Retina (tissue), 1 donor: ENCODE data around the gene DNAJC30.
"Not testable (repeated sequence)": the region's sequence is repeated elsewhere in the genome, so short reads cannot be mapped to it uniquely, and the experiment has no call there.

Source experiments
- DNase-seq: peaks from one replicate; pipeline ENCODE4 v3.0.0-alpha.2; 2016

The DNAJC30 gene

DNA sequence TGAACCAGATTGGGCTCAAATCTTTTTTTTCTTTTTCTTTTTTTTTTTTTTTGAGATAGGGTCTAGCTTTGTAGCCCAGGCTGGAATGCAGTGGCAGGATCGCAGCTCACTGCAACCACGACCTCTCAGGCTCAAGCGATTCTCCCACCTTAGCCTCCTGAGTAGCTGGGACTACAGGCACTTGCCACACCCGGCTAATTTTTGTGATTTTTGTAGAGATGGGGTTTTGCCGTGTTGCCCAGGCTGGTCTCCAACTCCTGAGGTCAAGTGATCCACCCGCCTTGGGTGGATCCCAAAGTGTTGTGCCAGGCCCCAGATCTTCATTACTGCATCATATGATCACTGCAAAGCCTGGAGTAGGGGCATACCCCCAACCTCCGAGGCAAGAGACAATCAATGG lies 2.8 kb downstream of the DNAJC30 start:
- no peak for DNase-seq

DNA sequence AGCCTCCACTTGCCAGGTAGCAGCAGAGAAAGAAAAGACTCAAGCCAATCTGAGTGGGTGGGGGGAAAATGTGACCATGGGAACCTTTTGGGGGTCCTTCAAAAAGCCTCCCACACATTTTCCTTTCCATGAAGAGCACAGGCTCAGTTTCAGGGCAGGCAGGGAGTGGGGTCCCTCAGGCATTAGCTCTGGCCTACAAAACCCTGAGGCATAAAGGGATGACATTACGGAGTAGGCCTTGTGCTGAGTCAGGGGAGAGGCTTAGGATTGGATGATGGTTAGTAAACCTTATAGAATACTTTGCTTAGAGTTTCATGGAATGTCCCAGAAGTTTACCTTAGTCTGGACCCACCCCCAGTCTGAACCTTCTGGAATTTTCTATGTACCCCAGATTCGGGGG lies 3.5 kb downstream of the DNAJC30 start:
- no peak for DNase-seq

GRCh38 chr7:73678862-73679261 lies 4.4 kb downstream of the DNAJC30 start:
- DNase-seq = no peak

- DNase-seq = not testable (repeated sequence)
These were observed 7.2 kb downstream of the DNAJC30 start for GRCh38 chr7:73676062-73676461.

DNA sequence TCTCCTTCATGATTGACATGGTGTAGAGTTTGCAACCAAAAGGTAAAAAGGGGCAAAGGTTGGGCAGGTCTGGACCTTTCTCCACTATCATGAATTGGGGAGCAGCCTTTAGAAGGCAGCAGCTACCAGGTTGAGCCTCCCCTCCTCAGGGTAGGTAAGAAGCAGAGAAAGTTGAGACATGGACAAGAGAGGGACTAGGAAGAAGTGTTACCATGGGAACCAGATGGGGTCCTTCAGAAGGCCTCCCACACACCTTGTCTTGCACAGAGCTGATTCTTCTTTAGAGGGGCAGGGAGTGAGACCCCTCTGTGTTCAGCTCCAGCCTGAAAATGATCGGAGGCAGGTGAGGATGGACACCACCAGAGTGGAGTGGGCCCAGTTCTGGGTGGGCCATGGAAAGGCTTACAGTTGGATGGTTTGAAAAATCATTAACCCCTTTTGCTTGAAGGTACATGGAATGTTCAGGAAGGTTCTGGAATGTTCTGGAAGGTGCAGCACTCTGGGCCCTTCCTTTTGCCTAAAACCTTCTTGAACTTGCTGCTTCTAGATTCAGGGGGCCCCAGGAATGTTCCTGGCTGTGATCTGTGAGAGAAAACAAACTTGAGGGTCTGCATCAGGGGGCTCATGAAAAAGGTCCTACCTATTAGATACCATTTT lies 8.7 kb downstream of the DNAJC30 start:
- DNase-seq = no peak

DNA sequence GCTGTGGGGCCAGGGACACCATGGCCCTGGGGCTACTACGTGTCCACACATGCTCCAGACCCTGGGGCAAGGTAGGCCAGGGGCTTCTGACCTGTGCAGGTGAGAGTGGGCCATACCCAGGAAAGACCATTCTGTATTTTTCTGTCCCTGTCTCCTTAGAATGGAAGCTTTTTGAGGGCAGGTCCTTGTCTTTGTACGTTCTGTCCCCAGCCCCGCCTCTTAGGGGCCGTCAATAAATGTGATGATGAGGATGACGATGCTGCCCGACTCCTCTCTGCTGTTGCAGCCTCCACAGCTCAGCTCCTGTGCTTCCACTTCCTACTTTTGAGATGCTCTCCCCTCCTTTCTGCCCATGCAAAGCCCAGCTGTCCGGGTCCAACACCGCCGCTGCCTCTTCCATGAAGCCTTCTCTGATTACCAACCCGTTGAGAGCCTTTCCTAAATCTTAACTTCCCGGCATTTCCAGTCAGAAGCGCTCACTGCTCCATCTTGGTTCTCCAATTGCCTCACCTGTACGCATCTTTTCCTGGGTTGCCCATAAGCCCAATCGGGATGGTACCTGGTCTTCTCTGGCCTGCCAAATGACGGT lies 11.3 kb downstream of the DNAJC30 start:
- no peak for DNase-seq

DNA sequence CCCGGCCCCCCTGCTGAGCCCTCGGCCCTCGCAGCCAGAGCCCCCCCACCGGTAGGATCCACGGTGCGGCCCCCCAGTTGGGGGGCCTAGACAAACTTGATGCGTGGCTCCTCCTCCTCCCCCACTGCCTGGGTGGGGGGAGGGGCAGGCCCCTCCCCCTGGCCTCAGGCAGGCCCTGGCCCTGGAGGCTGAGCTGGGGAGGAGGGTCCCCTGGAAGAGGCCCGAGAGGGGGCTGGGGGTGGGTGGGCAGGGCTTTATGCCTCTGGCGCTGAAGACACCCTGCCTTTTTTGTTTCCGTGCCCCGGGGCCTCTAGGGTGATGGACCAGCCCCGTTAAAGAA lies 12.0 kb downstream of the DNAJC30 start:
- DNase-seq = no peak

- DNase-seq = no peak
These were observed 13.3 kb downstream of the DNAJC30 start for GRCh38 chr7:73669858-73670385.

GRCh38 chr7:73669288-73669701 lies 14.0 kb downstream of the DNAJC30 start:
- peak; percentile 57 for DNase-seq

DNA sequence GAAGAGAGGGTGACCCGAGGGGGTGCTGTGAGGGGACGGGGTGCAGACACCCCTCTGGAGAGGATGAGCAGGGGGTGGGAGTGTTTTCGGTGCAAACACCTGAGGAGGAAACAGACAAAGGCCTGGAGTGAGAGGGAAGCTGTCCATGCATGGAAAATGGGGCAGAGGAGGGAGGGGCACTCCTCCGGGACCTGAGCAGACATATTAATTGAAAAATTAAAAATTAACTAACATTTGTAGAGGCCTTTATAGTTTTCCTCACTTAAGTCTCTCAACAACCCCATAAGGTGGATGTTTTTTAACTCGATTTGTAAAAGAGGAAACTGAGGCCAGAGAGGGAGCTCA lies 14.4 kb downstream of the DNAJC30 start:
- DNase-seq = peak; percentile 58

GRCh38 chr7:73668103-73668885 lies 15.0 kb downstream of the DNAJC30 start:
- peak; percentile 66 for DNase-seq

GRCh38 chr7:73667344-73668102 lies 15.7 kb downstream of the DNAJC30 start, which contains the start of gene VPS37D:
VPS37D (plus strand) TSS chr7:73667831; CDS start chr7:73667959, 128 bp downstream.
- DNase-seq = peak; percentile 86

DNA sequence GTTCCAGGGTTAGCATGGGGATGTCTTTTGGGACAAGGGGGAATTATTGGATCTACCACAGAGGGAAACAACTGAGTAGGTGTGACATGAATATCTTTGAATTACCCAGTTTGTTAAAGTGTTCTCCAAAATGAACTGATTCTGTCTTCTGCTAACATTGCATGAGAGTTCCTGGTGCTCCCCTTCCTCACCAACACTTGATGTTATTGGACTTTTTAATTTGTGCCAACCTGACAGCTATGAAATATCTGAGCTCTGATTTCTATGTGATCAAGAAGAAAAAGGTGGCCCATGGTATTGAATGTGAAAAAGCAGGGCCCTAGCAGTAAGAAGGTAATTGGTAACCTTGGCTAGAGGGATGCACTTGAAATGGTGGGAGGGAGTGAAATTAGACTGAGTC lies 20.2 kb downstream of the DNAJC30 start:
- DNase-seq = no peak

DNA sequence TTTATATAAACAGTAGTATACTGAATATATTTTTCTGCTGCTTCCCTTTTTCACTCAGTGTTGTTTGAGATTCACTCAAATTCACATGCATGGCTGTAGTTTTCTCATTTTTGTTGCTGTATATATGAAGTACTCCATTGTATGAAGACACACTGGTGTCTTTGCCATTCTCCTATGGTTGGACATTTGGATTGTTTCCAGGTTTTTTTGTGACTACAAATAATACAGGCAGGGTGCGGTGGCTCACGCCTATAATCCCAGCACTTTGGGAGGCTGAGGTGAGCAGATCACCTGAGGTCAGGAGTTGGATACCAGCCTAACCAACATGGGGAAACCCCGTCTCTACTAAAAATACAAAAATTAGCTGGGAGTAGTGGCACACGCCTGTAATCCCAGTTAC lies 22.7 kb downstream of the DNAJC30 start:
- DNase-seq = not testable (repeated sequence)

DNA sequence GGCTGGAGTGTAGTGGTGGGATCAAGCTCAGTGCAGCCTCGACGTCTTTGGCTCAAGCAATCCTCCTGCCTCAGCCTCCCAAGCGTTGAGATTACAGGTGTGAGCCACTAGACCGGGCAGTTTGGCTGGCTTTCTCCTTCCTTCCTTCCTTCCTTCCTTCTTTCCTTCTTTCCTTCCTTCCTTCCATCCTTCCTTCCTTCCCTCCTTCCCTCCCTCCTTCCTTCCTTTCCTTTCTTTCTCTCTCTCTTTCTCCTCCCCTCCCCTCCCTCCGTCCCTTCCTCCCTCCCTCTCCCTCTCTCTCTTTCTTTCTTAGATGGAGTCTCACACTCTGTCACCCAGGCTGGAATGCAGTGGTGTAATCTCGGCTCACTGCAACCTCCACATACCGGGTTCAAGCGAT lies 23.3 kb downstream of the DNAJC30 start:
- no peak for DNase-seq

GRCh38 chr7:73655309-73655708 lies 27.9 kb downstream of the DNAJC30 start:
- not testable (repeated sequence) for DNase-seq

GRCh38 chr7:73652541-73652949 lies 30.7 kb downstream of the DNAJC30 start:
- no peak for DNase-seq

DNA sequence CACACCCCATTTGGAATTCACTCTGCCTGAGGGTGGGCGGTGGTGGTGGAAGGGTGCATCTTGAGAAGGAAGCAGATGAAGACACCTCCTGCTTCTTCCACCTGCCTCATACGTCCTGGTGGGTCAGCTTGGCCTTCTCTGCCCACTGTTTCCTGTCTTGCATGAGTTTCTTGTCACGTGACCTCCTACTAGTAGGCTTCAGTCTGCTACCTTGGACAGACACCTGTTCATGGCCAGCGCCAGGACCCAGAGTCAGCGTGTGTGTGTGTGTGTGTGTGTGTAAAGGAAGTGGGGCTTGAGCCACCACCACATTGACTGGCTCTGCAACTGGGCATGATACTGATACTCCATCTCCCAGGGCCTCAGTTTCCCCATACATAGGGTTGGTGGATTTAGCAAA lies 32.7 kb downstream of the DNAJC30 start:
- DNase-seq = no peak

- no peak for DNase-seq
These were observed 33.7 kb downstream of the DNAJC30 start for GRCh38 chr7:73649576-73649975.

DNA sequence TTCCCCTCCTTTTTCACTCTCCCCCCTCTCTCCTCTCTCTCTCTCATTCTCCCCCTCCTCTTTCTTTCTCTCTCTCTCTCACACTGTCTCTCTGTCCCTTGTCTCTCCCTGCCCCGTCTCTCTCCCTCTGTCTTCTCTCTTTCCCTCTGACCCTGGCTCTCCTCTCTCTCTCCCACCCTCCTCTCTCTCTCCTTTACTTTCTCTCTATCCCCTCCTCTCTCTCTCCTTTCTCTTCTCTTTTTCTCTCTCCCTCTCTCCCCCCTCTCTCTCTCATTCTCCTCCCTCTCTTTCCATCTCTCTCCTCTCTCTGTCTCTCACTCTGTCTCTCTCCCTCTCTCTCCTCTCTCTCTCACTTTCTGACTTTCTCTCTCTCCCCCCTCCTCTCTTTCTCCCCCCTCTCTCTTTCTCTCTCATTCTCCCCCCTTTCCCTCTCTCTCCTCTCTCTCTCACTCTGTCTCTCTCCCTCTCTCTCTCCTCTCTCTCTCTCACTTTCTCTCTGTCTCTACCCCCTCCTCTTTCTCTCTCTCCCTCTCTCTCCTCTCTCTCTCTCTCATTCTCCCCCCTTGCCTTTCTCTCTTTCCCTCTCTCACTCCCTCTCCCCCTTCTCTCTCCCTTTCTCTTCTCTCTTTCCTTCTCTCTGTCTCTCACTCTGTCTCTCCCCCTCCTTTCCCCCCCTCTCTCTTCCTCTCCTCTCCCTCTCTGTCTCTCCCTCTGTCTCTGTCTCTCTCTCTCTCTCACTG lies 34.5 kb downstream of the DNAJC30 start:
- DNase-seq = no peak

DNA sequence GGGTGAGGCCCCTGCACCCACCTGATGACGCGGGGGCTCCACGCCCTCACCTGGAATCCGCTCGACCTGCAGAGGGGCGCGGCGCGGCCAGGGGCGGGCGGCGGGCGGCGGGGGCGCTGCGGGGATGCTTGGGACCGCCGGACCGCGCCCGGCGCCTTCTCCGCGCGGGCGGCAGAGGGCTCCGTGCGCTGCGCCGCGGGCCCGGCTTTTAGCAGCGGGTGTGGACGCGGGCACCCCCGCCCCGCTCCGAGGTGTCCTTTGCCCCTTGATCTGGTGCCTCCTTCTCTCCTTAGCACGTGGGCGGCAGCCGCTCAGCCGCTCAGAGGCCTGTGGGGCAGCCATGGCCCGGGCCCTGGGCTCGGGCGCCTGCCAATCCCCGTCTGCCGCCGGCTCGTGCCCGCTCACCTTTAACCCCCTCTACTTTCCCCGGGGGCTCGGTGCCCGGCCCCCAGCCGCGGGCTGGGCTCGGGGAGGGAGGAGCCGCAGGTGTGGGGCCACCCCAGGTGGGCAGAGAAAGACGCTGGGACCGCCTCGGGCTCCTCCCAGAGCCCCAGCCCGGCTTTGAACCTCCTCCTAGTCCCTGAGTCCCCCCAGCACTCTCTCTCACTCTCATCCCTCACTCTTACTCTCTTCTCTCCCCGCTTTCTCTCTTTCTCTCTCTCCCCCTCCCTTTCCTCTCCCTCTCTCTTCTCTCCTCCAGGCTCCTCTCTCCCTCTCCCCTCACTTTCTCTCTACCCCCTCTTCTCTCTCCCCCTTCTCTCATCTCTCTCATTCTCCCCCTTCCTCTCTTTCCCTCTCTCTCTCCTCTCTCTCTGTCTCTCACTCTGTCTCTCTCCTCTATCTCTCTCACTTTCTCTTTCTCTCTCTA lies 35.3 kb downstream of the DNAJC30 start:
- peak; percentile 60 for DNase-seq
